GM23338 (cell line): Measurements from ENCODE around the gene SAFB2.

Experiments used
- CREB1 ChIP-seq: fragments of 250-450 bp; sonication (Bioruptor Pico); IDR thresholded peaks from 2 replicates; pipeline ENCODE4 v1.5.0; 2020; ENCODE audit warnings: low read depth, mild to moderate bottlenecking, moderate library complexity
- EZH2phosphoT487 ChIP-seq: fragments of 200-600 bp; sonication (generic); IDR thresholded peaks from one replicate; pipeline ENCODE4 v1.8.1; 2018; ENCODE audit warnings: antibody characterized with exemption; ENCODE audit not compliant: unreplicated experiment
- POLR2AphosphoS5 ChIP-seq: IDR thresholded peaks from 2 replicates; pipeline ENCODE4 v1.6.1; 2016; ENCODE audit warnings: antibody characterized with exemption, low read depth
- TF ChIP-seq, protein P1 (sequence below): IDR thresholded peaks from one replicate; pipeline ENCODE4 v1.6.1; 2018; ENCODE audit warnings: antibody characterized with exemption; ENCODE audit not compliant: unreplicated experiment
- TF ChIP-seq, protein P2 (sequence below), 2 experiments: fragments of 200-600 bp in 1 of 2; sonication (generic) in 1 of 2; conservative IDR thresholded peaks; 2 replicates each; pipeline versions ENCODE4 v1.5.1 to v1.6.1; 2016 to 2017; ENCODE audit warnings: antibody characterized with exemption in 2 of 2, low read depth in 2 of 2, mild to moderate bottlenecking in 2 of 2, moderate library complexity in 1 of 2
- TF ChIP-seq, protein P3 (sequence below): IDR thresholded peaks from 2 replicates; pipeline ENCODE4 v1.6.1; 2016; ENCODE audit warnings: antibody characterized with exemption

DNA sequence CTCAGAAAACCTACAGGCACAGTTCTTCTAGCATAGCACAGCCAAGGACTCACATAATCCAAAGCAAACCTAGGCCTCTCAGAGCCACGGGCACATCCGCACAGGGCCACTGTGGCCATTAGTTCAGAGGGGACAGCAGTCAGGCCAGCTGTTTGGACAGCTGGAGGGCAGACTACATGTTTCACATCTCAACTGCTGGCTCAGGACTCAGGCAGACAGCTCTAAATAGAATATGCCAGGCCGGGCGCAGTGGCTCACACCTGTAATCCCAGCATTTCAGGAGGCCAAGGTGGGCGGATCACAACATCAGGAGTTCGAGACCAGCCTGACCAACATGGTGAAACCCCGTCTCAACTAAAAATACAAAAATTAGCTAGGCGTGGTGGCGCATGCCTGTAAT lies 26.8 kb downstream of the SAFB2 start:
- TF ChIP-seq, protein P1, sequence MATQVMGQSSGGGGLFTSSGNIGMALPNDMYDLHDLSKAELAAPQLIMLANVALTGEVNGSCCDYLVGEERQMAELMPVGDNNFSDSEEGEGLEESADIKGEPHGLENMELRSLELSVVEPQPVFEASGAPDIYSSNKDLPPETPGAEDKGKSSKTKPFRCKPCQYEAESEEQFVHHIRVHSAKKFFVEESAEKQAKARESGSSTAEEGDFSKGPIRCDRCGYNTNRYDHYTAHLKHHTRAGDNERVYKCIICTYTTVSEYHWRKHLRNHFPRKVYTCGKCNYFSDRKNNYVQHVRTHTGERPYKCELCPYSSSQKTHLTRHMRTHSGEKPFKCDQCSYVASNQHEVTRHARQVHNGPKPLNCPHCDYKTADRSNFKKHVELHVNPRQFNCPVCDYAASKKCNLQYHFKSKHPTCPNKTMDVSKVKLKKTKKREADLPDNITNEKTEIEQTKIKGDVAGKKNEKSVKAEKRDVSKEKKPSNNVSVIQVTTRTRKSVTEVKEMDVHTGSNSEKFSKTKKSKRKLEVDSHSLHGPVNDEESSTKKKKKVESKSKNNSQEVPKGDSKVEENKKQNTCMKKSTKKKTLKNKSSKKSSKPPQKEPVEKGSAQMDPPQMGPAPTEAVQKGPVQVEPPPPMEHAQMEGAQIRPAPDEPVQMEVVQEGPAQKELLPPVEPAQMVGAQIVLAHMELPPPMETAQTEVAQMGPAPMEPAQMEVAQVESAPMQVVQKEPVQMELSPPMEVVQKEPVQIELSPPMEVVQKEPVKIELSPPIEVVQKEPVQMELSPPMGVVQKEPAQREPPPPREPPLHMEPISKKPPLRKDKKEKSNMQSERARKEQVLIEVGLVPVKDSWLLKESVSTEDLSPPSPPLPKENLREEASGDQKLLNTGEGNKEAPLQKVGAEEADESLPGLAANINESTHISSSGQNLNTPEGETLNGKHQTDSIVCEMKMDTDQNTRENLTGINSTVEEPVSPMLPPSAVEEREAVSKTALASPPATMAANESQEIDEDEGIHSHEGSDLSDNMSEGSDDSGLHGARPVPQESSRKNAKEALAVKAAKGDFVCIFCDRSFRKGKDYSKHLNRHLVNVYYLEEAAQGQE: no peak
- TF ChIP-seq, protein P2, sequence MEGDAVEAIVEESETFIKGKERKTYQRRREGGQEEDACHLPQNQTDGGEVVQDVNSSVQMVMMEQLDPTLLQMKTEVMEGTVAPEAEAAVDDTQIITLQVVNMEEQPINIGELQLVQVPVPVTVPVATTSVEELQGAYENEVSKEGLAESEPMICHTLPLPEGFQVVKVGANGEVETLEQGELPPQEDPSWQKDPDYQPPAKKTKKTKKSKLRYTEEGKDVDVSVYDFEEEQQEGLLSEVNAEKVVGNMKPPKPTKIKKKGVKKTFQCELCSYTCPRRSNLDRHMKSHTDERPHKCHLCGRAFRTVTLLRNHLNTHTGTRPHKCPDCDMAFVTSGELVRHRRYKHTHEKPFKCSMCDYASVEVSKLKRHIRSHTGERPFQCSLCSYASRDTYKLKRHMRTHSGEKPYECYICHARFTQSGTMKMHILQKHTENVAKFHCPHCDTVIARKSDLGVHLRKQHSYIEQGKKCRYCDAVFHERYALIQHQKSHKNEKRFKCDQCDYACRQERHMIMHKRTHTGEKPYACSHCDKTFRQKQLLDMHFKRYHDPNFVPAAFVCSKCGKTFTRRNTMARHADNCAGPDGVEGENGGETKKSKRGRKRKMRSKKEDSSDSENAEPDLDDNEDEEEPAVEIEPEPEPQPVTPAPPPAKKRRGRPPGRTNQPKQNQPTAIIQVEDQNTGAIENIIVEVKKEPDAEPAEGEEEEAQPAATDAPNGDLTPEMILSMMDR (conservative IDR thresholded peaks at IDR 0.05; ENCODE audit: low read depth in 2 of 2): no peak
- no peak for TF ChIP-seq POLR2AphosphoS5
- no peak for TF ChIP-seq EZH2phosphoT487
- no peak for TF ChIP-seq CREB1 (CRISPR knock-in tag)
- TF ChIP-seq, protein P3, sequence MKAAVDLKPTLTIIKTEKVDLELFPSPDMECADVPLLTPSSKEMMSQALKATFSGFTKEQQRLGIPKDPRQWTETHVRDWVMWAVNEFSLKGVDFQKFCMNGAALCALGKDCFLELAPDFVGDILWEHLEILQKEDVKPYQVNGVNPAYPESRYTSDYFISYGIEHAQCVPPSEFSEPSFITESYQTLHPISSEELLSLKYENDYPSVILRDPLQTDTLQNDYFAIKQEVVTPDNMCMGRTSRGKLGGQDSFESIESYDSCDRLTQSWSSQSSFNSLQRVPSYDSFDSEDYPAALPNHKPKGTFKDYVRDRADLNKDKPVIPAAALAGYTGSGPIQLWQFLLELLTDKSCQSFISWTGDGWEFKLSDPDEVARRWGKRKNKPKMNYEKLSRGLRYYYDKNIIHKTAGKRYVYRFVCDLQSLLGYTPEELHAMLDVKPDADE: no peak
